ENCODE measurements around the gene BRAF.
A peak's percentile ranks its signal among the peaks of the same experiment; 100 is the strongest.

Gene BRAF

DNA sequence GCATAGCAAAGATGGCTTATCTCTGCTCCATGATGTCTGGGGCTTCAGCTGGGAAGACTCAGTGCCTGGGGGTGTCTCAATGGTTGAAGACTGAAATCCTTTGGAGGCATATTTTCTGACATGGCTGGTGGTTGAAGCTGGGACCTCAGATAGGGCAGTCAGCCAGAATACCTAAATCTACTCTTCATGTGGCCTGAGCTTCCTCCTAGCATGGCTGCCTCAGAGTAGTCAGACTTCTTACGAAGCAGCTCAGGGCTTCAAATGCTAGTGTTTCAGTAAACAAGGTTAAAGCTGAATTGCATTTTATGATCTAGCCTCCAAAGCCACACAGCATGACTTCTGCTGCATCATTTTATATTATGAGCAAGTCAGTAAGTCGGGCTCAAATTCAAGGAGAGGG, 2.6 kb upstream of the BRAF start:
- TF ChIP-seq, protein P1, sequence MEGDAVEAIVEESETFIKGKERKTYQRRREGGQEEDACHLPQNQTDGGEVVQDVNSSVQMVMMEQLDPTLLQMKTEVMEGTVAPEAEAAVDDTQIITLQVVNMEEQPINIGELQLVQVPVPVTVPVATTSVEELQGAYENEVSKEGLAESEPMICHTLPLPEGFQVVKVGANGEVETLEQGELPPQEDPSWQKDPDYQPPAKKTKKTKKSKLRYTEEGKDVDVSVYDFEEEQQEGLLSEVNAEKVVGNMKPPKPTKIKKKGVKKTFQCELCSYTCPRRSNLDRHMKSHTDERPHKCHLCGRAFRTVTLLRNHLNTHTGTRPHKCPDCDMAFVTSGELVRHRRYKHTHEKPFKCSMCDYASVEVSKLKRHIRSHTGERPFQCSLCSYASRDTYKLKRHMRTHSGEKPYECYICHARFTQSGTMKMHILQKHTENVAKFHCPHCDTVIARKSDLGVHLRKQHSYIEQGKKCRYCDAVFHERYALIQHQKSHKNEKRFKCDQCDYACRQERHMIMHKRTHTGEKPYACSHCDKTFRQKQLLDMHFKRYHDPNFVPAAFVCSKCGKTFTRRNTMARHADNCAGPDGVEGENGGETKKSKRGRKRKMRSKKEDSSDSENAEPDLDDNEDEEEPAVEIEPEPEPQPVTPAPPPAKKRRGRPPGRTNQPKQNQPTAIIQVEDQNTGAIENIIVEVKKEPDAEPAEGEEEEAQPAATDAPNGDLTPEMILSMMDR (IDR thresholded peaks at IDR 0.05; ENCODE audit: low read depth, low read length) = no peak
- TF ChIP-seq, protein P2, sequence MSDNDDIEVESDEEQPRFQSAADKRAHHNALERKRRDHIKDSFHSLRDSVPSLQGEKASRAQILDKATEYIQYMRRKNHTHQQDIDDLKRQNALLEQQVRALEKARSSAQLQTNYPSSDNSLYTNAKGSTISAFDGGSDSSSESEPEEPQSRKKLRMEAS (IDR thresholded peaks at IDR 0.05; ENCODE audit: low read depth, low read length) = no peak
- TF ChIP-seq MYC (IDR thresholded peaks at IDR 0.05; ENCODE audit: low read depth, low read length) (no peak), POLR2A (IDR thresholded peaks at IDR 0.05; ENCODE audit: extremely low read depth, insufficient read length) (no peak)
- H3K4me3 ChIP-seq (ENCODE audit: low read depth, low read length) = no peak overlapping the region
- no peak for DNase-seq (ENCODE audit: low read depth)

DNA sequence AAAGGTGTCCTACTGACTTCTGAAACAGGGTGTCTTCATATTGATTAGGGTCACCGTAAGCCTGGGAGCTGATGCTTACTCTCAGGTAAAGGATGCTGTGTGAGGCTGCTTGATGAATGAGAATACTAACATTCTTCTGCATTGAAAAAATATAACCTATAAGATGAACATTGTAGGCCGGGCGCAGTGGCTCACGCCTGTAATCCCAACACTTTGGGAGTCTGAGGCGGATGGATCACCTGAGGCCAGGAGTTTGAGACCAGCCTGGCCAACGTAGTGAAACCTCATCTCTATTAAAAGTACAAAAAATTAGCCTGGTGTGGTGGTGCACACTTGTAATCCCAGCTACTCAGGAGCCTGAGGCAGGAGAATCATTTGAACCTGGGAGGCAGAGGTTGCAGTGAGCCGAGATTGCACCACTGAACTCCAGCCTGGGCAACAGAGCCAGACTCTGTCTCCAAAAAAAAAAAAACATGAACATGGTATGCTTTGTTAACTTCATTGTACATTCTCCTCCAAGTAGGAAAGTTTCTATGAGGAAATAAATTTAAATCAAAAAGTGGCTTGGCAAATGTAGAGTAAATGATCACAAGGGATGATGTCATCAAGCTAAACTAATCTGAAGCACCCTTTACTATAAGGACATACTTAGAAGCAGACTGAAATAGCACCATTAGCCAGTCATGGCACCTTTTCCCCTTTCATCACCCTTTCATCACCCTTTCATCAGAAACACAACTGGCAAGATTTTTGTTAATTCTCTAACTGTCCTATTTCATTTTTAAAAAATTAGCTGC, 1.5 kb upstream of the BRAF start:
- no peak for DNase-seq (ENCODE audit: low read depth)
- no peak overlapping the region for H3K4me3 ChIP-seq (ENCODE audit: low read depth, low read length)
- TF ChIP-seq MYC (IDR thresholded peaks at IDR 0.05; ENCODE audit: low read depth, low read length) = no peak
- TF ChIP-seq, protein P2 (IDR thresholded peaks at IDR 0.05; ENCODE audit: low read depth, low read length) = no peak
- TF ChIP-seq, protein P1 (IDR thresholded peaks at IDR 0.05; ENCODE audit: low read depth, low read length) = no peak

DNA sequence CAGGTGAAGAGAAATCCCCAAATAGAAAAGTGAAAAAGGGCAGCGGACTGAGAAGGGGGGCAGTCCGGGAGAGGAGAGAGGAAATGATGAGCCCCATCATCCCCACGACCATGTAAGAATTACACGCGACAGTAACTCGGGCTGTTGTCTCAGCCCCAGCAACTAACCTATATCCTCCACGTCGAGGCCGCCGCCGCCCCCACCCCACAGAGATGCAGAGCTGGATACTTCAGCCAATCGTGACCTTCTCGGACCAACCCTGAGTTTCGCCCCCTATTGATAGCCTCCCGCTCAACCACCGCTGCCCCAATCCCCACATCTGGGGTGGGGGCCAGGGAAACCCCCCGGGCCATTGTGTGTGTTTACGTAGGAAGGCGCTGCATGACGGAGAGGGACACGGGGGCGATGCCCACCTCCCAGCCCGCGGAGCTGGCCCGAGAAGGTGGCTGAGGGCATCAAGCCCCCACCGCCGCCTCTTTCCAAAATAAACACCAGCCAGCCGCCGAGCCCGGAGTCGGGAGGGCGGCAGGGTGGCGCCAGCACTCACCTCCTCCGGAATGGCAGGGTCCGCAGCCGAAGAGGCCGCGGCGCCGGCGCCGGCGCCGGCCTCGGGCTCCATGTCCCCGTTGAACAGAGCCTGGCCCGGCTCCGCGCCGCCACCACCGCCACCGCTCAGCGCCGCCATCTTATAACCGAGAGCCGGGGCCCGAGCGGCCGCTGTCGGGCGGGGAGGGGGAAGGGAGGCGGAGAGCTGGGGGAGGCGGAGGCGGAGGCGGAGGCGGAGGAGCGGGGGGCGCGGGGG, 509 bp downstream of the BRAF start:
- H3K4me3 ChIP-seq (ENCODE audit: low read depth, low read length) = peak overlapping the region; percentile 73
- peak; percentile 84 for DNase-seq (ENCODE audit: low read depth)
- TF ChIP-seq MYC (IDR thresholded peaks at IDR 0.05; ENCODE audit: low read depth, low read length) = no peak
- TF ChIP-seq, protein P2 (IDR thresholded peaks at IDR 0.05; ENCODE audit: low read depth, low read length) = peak; percentile 16; the same call in 1 of the 2 replicates
- no peak for TF ChIP-seq POLR2A (IDR thresholded peaks at IDR 0.05; ENCODE audit: extremely low read depth, insufficient read length)
- TF ChIP-seq, protein P1 (IDR thresholded peaks at IDR 0.05; ENCODE audit: low read depth, low read length) = peak; percentile 46

DNA sequence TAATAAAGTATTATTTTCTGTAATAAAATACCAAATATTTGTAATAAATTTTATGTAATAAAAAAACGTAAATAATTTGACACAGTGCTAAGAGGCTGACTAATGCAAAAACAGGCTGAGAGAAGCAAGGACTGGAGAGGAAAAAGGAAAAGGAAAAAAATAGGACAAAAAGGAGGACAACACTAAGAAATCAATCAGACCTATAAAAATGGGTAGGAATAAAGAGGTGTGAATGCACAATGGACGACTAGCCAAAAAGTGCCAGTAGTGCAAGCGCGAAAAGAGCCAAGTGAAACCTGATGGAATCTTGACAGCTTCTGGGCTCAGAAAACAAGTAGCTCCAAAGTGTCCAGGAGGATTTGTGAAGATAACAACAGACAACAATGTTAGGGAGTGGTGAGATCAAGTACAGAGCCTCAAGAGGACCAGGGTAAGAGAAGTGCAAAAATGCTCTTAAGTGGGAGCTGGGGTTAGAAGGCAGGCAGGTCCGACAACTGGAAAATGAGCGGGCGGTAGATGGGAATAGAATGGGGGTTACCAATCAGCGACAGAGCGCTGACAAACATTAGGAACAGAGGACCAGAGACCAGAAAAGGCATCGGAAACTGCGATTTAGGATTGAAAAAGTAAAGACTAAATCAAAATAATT, 1.2 kb downstream of the BRAF start:
- H3K4me3 ChIP-seq (ENCODE audit: low read depth, low read length) = peak overlapping the region; percentile 73
- TF ChIP-seq, protein P2 (IDR thresholded peaks at IDR 0.05; ENCODE audit: low read depth, low read length) = no peak
- TF ChIP-seq POLR2A (IDR thresholded peaks at IDR 0.05; ENCODE audit: extremely low read depth, insufficient read length) = no peak
- TF ChIP-seq MYC (IDR thresholded peaks at IDR 0.05; ENCODE audit: low read depth, low read length) = no peak
- TF ChIP-seq, protein P1 (IDR thresholded peaks at IDR 0.05; ENCODE audit: low read depth, low read length) = no peak
- peak; percentile 34 for DNase-seq (ENCODE audit: low read depth)

DNA sequence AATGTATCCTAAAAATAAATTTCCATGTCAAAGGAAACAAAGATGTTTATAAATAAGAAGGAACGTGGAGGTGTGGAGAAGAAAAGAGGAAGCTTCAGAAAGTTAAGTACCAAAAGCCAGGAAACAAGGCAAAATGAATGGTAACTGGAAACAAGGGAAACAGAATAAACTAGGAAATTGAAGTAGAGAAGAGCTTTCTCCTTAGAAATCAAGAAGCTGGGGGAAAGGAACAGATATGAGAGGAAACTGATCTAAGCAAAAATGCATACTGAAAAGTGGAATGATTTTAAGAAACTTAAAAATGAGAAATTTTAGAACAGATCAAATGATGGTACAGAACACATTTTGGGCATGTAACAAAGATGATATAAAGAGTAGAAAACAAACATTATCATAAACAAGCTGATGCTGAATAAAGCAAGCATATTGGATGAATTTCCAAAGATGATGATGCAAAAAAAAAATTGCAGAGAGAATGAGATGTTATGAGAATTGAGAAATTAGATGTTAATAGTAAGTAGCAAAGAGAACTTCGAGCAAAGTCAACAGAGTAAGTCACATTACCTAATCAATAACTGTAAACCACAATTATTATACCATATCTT, 1.9 kb downstream of the BRAF start:
- H3K4me3 ChIP-seq (ENCODE audit: low read depth, low read length) = peak overlapping the region; percentile 73
- TF ChIP-seq, protein P2 (IDR thresholded peaks at IDR 0.05; ENCODE audit: low read depth, low read length) = no peak
- TF ChIP-seq, protein P1 (IDR thresholded peaks at IDR 0.05; ENCODE audit: low read depth, low read length) = no peak
- TF ChIP-seq MYC (IDR thresholded peaks at IDR 0.05; ENCODE audit: low read depth, low read length) (no peak), POLR2A (IDR thresholded peaks at IDR 0.05; ENCODE audit: extremely low read depth, insufficient read length) (no peak)
- no peak for DNase-seq (ENCODE audit: low read depth)
